NCI-H128 (cell line): Measurements from ENCODE around the gene SLC17A2.

Source experiments
- DNase-seq: peaks from one replicate; lab custom pipeline; 2025; ENCODE audit not compliant: unreplicated experiment; lab: John Stamatoyannopoulos, UW

Gene SLC17A2

GRCh38 chr6:25886066-25886465, 44.4 kb downstream of the SLC17A2 start:
- no peak for DNase-seq

- DNase-seq, result no peak
These were observed 46.5 kb downstream of the SLC17A2 start for GRCh38 chr6:25883991-25884390.

- DNase-seq, result no peak
These were observed 47.0 kb downstream of the SLC17A2 start for GRCh38 chr6:25883536-25883935.

- no peak for DNase-seq
These were observed 48.4 kb downstream of the SLC17A2 start for GRCh38 chr6:25882051-25882496.

- no peak for DNase-seq
These were observed 49.9 kb downstream of the SLC17A2 start for GRCh38 chr6:25880601-25881000.

GRCh38 chr6:25878721-25879322, 51.7 kb downstream of the SLC17A2 start:
- no peak for DNase-seq

GRCh38 chr6:25875926-25876602, 54.4 kb downstream of the SLC17A2 start:
- DNase-seq, result no peak

- no peak for DNase-seq
These were observed 55.0 kb downstream of the SLC17A2 start for GRCh38 chr6:25875563-25875905.

GRCh38 chr6:25874822-25875562, 55.5 kb downstream of the SLC17A2 start:
- no peak for DNase-seq

- no peak for DNase-seq
These were observed 56.4 kb downstream of the SLC17A2 start, which contains the start of gene SLC17A3 for GRCh38 chr6:25874118-25874517. Gene SLC17A3, minus strand, starts transcription at chr6:25874243. Its CDS starts 5,856 bp downstream, at chr6:25868387.

GRCh38 chr6:25872814-25873213, 57.7 kb downstream of the SLC17A2 start:
- no peak for DNase-seq

- DNase-seq, result no peak
These were observed 60.7 kb downstream of the SLC17A2 start for GRCh38 chr6:25869840-25870239.

- DNase-seq, result no peak
These were observed 61.9 kb downstream of the SLC17A2 start for GRCh38 chr6:25868436-25869183.

- no peak for DNase-seq
These were observed 64.5 kb downstream of the SLC17A2 start for GRCh38 chr6:25866011-25866410.

GRCh38 chr6:25863360-25863759, 67.1 kb downstream of the SLC17A2 start:
- DNase-seq, result no peak
